ENCODE measurements around the gene SSR3.

DNA sequence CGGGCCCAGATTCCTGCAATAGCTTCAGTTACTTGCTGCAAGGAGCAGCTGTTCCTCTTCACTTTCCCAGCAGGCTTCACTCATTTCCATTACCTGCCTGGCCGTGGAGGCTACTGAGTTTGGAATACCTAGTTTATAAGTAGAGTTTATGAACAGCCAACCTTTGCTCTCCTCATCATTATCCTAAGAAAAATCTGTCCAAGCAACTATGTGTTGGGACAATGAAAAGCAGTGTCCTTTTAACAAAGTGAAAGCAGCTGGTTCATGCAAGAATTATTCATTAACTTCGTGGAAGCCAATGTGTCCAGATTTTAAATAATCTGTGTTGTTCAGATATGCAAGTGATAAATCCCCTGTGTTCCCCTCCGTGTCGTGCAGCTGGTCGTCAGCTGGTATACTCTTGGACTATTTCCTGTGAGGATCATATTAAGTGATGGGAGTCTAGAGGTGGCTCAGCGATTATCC, 39.3 kb upstream of the SSR3 start:
- TF ChIP-seq EZH2 (IDR thresholded peaks at IDR 0.05; ENCODE audit: low read length, unreplicated experiment) (no peak), EZH2phosphoT487 (IDR thresholded peaks at IDR 0.05; ENCODE audit: borderline replicate concordance, low read length) (no peak)
- TF ChIP-seq, protein P1, sequence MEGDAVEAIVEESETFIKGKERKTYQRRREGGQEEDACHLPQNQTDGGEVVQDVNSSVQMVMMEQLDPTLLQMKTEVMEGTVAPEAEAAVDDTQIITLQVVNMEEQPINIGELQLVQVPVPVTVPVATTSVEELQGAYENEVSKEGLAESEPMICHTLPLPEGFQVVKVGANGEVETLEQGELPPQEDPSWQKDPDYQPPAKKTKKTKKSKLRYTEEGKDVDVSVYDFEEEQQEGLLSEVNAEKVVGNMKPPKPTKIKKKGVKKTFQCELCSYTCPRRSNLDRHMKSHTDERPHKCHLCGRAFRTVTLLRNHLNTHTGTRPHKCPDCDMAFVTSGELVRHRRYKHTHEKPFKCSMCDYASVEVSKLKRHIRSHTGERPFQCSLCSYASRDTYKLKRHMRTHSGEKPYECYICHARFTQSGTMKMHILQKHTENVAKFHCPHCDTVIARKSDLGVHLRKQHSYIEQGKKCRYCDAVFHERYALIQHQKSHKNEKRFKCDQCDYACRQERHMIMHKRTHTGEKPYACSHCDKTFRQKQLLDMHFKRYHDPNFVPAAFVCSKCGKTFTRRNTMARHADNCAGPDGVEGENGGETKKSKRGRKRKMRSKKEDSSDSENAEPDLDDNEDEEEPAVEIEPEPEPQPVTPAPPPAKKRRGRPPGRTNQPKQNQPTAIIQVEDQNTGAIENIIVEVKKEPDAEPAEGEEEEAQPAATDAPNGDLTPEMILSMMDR (conservative IDR thresholded peaks at IDR 0.05; ENCODE audit: low read depth, low read length): no peak
